ENCODE measurements around the gene DAP3.
A peak's percentile ranks its signal among the peaks of the same experiment; 100 is the strongest.
"Not testable (repeated sequence)": the region's sequence is repeated elsewhere in the genome, so short reads cannot be mapped to it uniquely, and the experiment has no call there.

Gene DAP3

GRCh38 chr1:155697046-155697445 is 8.2 kb downstream of the DAP3 start:
- FAIRE-seq (no peak), DNase-seq (ENCODE audit: insufficient read length, low spot score) (no peak)
- no peak for TF ChIP-seq POLR2A (IDR thresholded peaks at IDR 0.05; ENCODE audit: low read depth, low read length)

DNA sequence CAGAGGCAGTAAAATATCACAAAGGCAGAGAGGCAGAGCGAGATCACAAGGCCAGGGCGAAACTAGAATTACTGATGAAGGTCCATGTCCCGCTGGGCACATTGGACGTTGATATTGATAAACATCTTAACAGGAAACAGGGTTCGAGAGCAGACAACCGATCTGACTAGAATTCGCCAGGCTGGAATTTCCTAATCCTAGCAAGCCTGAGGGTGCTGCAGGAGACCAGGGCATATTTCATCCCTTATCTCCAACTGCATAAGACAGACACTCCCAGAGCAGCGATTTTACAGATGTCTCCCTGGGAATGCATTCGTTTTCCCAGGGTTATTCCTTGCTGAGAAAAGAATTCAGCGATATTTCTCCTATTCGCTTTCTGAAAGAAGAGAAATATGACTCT is 8.7 kb downstream of the DAP3 start:
- not testable (repeated sequence) for DNase-seq (ENCODE audit: insufficient read length, low spot score); FAIRE-seq

DNA sequence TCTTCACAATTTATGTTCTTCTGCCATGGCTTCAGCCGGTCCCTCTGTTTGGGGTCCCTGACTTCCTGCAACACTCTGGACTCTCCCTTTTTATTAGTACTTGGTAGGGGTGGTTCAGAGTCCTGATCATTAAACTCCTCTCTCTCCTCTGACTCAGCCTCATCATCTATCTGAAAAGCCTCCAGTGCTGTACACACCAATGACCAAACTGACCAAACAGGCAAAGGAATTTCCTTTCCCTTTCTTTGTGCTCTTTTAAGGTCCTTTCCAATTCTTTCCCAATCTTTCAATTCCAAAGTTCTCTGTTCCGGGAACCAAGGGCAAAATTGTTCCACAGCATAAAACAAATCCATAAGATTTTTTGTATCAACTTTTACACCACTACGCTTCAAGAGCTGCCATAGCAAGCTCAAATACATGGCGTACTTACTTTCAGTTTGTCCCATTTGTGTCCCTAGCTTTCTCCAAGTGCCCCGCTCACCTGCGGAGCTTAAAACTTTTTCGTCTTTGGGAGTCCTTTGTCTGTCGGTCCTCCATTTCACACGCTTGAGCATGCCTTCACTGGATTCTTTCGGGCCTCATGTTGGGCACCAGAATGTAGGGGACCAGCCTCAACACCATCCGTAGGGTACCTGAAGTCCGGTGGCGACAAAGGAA is 9.6 kb downstream of the DAP3 start:
- DNase-seq (ENCODE audit: insufficient read length, low spot score) (no peak), FAIRE-seq (no peak)
- no peak for TF ChIP-seq POLR2A (IDR thresholded peaks at IDR 0.05; ENCODE audit: low read depth, low read length)

DNA sequence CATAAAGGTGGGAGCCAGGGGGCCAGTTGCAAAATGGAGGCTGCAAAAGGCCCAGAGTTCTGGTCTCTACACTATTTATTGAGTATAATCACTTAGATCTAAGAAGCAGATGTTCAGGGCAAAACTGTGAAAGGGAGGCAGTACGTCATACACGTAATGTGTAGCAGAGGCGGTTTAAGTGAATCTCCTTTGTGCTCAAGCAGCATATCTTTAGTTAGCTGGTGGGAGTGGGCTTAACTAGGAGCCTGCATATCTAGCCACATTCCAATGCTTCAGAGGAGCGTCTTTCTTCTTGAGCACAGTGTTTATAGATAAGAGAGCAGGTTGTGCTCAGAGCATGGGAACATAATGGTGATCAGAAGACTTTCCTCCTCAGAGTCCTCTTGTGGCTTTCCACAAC is 10.2 kb downstream of the DAP3 start:
- DNase-seq (ENCODE audit: insufficient read length, low spot score); FAIRE-seq: not testable (repeated sequence)

DNA sequence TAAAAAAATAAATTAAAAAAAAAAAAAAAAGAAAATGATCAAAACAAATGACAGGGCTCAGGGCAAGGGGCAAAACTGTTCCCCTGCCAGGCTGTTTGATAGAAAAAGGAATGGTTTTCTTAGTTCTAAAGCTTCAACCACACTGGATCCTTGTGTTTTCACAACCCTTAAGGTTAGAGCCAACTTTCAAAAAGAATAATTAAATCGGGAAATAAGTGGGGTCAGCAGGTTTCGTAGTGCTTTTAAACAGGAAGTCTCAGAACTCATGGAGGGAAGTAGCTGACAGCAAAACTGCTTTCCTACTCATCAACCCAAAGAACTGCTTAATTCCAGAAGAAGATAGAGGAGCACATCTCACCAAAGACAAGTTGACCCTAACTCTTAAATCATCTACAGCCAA is 12.8 kb downstream of the DAP3 start:
- DNase-seq (ENCODE audit: insufficient read length, low spot score); FAIRE-seq: not testable (repeated sequence)

DNA sequence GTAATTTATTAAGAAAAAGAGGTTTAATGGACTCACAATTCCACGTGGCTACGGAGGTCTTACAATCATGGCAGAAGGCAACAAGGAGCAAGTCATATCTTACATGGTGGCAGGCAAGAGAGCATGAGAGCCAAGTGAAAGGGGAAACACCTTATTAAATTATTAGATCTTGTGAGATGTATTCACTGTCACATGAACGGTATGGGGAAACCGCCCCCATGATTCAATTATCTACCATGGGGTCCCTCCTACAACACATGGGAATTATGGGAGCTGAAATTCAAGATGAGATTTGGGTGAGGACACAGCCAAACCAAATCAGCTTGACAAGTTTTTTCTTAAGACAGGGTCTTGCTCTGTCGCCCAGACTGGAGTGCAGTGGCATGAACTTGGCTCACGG is 14.3 kb downstream of the DAP3 start:
- TF ChIP-seq POLR2A (IDR thresholded peaks at IDR 0.05; ENCODE audit: low read depth, low read length) = no peak
- DNase-seq (ENCODE audit: insufficient read length, low spot score) (no peak), FAIRE-seq (no peak)

GRCh38 chr1:155704414-155704813 is 15.5 kb downstream of the DAP3 start:
- DNase-seq (ENCODE audit: insufficient read length, low spot score); FAIRE-seq: not testable (repeated sequence)

- FAIRE-seq (no peak), DNase-seq (ENCODE audit: insufficient read length, low spot score) (peak; percentile 42)
- TF ChIP-seq POLR2A (IDR thresholded peaks at IDR 0.05; ENCODE audit: low read depth, low read length) = no peak
Measured at GRCh38 chr1:155706139-155706538, 17.2 kb downstream of the DAP3 start.

DNA sequence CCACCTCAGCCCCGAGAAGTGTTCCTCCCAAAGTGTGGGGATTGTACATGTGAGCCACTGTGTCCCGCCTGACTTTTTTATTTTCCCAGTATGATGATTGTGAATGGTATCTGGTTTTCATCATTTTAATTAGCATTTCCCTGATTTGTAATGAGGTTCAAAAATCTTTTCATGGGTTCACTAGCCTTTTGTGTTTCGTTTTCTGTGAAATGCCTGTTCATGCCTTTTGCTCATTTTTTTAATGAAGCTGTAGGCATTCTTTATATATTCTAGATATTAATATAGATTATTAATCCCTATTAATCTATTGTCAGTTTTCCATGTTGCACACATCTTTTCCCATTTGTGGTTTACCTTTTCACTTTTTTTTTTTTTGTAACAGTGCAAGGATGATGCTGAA is 20.5 kb downstream of the DAP3 start:
- FAIRE-seq (no peak), DNase-seq (ENCODE audit: insufficient read length, low spot score) (no peak)
- no peak for TF ChIP-seq POLR2A (IDR thresholded peaks at IDR 0.05; ENCODE audit: low read depth, low read length)

- not testable (repeated sequence) for DNase-seq (ENCODE audit: insufficient read length, low spot score); FAIRE-seq
Measured at GRCh38 chr1:155711457-155711856, 22.6 kb downstream of the DAP3 start.

DNA sequence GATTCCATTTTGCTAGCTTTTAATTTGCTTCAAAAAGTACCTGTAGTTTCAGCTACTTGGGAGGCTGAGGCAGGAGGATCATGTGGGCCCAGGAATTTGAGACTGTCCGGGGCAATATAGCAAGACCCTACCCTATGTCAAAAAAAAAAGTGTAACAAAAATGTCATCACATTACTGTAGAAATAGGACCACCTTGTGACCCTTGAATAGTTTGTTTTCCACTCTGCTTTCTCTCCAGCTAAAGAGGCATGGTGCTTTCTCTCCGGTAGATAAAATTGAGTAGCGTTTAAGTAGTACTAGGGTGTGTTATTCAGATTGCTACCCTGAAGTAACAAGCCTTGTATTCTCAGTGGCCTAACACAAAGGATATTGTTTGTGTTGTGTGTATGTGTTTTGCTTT is 23.7 kb downstream of the DAP3 start:
- FAIRE-seq; DNase-seq (ENCODE audit: insufficient read length, low spot score): not testable (repeated sequence)

DNA sequence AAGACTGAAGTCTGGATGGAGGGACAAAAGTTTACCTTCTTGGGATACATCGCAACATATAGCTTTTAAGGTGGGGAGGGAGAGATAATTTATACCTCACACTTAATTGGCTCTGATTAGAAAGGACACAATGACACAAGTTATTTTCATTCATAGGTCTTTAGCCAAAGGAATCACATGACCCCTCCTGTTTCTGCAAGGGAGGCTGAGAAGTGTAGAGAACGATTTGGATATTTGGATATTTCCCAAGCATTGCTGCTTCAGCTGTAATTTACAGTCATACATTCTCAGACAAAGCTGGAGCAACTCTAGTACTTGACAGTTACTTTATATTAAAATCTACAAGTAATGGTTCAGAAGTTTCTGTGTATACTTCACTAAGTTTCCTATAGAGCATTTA is 24.2 kb downstream of the DAP3 start:
- FAIRE-seq = no peak

DNA sequence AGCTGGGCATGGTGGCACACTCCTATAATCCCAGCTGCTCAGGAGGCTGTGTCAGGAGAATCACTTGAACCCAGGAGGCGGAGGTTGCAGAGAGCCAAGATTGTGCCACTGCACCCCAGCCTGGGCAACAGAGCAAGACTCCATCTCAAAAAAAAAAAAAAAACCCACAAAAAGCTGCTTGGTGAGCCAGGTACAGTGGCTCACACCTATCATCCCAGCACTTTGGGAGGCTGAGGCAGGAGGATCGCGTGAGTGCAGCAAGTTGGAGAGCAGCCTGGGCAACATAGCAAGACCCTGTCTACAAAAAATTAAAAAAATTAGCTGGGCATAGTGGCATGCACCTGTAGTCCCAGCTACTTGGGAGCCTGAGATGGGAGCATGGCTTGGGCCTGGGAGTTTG is 26.2 kb downstream of the DAP3 start:
- DNase-seq (ENCODE audit: insufficient read length, low spot score); FAIRE-seq: not testable (repeated sequence)

More for the DNA sequence above, 24.2 kb downstream of the DAP3 start:
- TF ChIP-seq POLR2A (IDR thresholded peaks at IDR 0.05; ENCODE audit: low read depth, low read length) = no peak
- no peak for DNase-seq (ENCODE audit: insufficient read length, low spot score)

GRCh38 chr1:155715777-155716176 is 26.9 kb downstream of the DAP3 start:
- no peak for TF ChIP-seq POLR2A (IDR thresholded peaks at IDR 0.05; ENCODE audit: low read depth, low read length)
- DNase-seq (ENCODE audit: insufficient read length, low spot score) = no peak
- no peak for FAIRE-seq

- DNase-seq (ENCODE audit: insufficient read length, low spot score) (no peak), FAIRE-seq (no peak)
- no peak for TF ChIP-seq POLR2A (IDR thresholded peaks at IDR 0.05; ENCODE audit: low read depth, low read length)
Measured at GRCh38 chr1:155717041-155717440, 28.1 kb downstream of the DAP3 start.

DNA sequence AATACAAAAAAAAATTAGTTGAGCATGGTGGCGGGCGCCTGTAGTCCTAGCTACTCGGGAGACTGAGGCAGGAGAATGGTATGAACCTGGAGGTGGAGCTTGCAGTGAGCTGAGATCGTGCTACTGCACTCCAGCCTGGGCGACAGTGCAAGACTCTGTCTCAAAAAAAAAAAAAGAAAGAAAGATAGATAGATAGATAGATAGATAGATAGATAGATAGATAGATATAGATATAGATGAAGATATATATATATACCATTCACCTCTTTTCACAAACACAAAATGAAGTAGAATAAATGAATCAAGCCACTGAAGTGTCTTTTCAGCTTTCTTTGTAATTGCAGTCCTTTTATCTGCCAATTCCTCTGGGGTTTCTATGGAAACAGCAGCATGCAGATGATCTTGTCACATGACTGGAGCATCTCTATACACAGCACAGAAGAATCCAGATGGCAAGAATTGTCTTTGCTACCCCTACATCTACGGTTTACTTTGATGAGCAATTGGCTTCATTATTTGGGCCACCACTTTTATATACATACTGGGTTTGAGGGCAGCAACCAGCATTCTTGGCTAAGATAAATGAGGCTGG is 29.7 kb downstream of the DAP3 start:
- DNase-seq (ENCODE audit: insufficient read length, low spot score); FAIRE-seq: not testable (repeated sequence)
